Upper lobe of left lung (tissue), 6 donors: ENCODE results near the gene TXNDC15. TPM values are rescaled to one million over a fixed set of nuclear protein-coding genes. Genes with fewer than 3 reads are reported as not detected.
"Not testable (repeated sequence)": the region's sequence is repeated elsewhere in the genome, so short reads cannot be mapped to it uniquely, and the experiment has no call there.

Experiments used
- ATAC-seq, 2 donors: fragments of 200-7000 bp; cut with Tn5 transposase; one replicate each; pipeline ENCODE4 v1.9.1; 2022; ENCODE audit warnings: mild to moderate bottlenecking in 2 of 2, moderate library complexity in 2 of 2; ENCODE audit not compliant: low FRiP score in 2 of 2
- DNase-seq, 2 donors: peaks; one replicate each; pipeline ENCODE4 v3.0.0-alpha.2; 2019 to 2020
- H3K27ac ChIP-seq, 4 donors: fragments of 200-600 bp; sonication (generic); one replicate each; pipeline ENCODE4 v1.5.1; 2016 to 2019
- H3K27me3 ChIP-seq, 4 donors: fragments of 200-600 bp; sonication (generic); one replicate each; pipeline ENCODE4 v1.5.1; 2017 to 2019
- H3K36me3 ChIP-seq, 4 donors: fragments of 200-600 bp; sonication (generic); one replicate each; pipeline ENCODE4 v1.5.1; 2016 to 2019
- H3K4me1 ChIP-seq, 4 donors: fragments of 200-600 bp; sonication (generic); one replicate each; pipeline ENCODE4 v1.5.1; 2018 to 2019
- H3K4me3 ChIP-seq, 4 donors: fragments of 200-600 bp; sonication (generic); one replicate each; pipeline ENCODE4 v1.5.1; 2017 to 2019; ENCODE audit warnings: mild to moderate bottlenecking in 2 of 4, moderate library complexity in 1 of 4
- H3K9me3 ChIP-seq, 4 donors: fragments of 200-600 bp; sonication (generic); one replicate each; pipeline ENCODE4 v1.5.1; 2018 to 2019
- EP300 ChIP-seq, 4 donors: sonication (generic); formaldehyde crosslinking; IDR thresholded peaks; one replicate each; pipeline ENCODE4 v1.5.1; 2017; ENCODE audit warnings: antibody characterized with exemption in 4 of 4, control low read depth in 2 of 4
- POLR2A ChIP-seq, 4 donors: fragments of 450-650 bp; IDR thresholded peaks; one replicate each; pipeline ENCODE4 v1.5.1; 2016 to 2017; ENCODE audit warnings: antibody characterized with exemption in 4 of 4, mild to moderate bottlenecking in 2 of 4
- POLR2AphosphoS5 ChIP-seq, 2 donors: sonication (generic); formaldehyde crosslinking; IDR thresholded peaks; one replicate each; pipeline ENCODE4 v1.5.1; 2017; ENCODE audit warnings: antibody characterized with exemption in 2 of 2
- WGBS, 2 donors: methylation state at CpG; one replicate each; pipeline ENCODE4 v1.1.5; 2017 to 2018; 5-methylcytosine and 5-hydroxymethylcytosine counted together
- total RNA-seq, 6 donors: library from RNA; depleted of rRNA in 4 of 6; stranded (reverse); fragments of >200 nt in 4 of 6; gene quantifications; one replicate each; pipeline versions ENCODE4 v1.1.0 to v1.2.1, GENCODE V29; 2016 to 2021
- TF ChIP-seq, protein P1 (sequence below), 6 experiments: fragments of 450-650 bp in 4 of 6; fragments of 200-600 bp in 2 of 6; sonication (generic) in 2 of 6; IDR thresholded peaks; one replicate each; pipeline ENCODE4 v1.5.1; 2016 to 2019; ENCODE audit warnings: antibody characterized with exemption in 6 of 6
- donor health status: DM: no; HTN: no; CAD: no; lungs with moderate emphysema.
- donor health status: DM: no; HTN: yes; CAD: no; lungs with severe emphysema.

TXNDC15 gene
- total RNA-seq, 6 donors from 2014 or later = 49.6 to 78.4 (median 67.2) TPM

DNA sequence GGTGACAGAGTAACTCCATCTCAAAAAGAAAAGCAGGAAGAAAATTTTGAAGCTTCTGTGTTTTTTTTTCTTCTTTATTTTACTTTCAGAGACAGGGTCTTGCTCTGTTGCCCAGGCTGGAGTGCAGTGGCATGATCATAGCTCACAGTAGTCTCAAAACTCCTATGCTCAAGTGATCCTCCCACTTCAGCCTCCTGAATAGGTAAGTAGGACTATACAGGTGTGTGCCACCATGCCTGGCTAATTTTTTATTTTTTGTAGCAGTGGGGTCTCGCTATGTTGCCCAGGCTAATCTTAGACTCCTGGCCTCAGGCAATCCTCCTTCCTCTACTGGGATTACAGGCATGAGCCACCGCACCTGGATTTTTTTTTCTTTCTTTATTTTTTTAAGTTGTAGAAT, 38.5 kb upstream of the TXNDC15 start:
- Histone ChIP-seq H3K4me1 (peaks cover 0 to 5% (median 2%) of the 10 kb centered on the region in 4 donors), H3K27ac (no peak overlapping the region), H3K4me3 (no peak overlapping the region), H3K27me3 (no peaks in the 10 kb centered on the region), H3K9me3 (no peaks in the 10 kb centered on the region), H3K36me3 (peaks cover 0 to 43% (median 8%) of the 10 kb centered on the region in 4 donors)
- WGBS, 2 donors = 95 to 100% methylated on average over 2 of the region's 2 CpGs
- no peak for DNase-seq
- ATAC-seq = no peak
- no peak for TF ChIP-seq POLR2AphosphoS5 (IDR thresholded peaks at IDR 0.05)
- TF ChIP-seq EP300 (IDR thresholded peaks at IDR 0.05) = no peak
- TF ChIP-seq, protein P1, sequence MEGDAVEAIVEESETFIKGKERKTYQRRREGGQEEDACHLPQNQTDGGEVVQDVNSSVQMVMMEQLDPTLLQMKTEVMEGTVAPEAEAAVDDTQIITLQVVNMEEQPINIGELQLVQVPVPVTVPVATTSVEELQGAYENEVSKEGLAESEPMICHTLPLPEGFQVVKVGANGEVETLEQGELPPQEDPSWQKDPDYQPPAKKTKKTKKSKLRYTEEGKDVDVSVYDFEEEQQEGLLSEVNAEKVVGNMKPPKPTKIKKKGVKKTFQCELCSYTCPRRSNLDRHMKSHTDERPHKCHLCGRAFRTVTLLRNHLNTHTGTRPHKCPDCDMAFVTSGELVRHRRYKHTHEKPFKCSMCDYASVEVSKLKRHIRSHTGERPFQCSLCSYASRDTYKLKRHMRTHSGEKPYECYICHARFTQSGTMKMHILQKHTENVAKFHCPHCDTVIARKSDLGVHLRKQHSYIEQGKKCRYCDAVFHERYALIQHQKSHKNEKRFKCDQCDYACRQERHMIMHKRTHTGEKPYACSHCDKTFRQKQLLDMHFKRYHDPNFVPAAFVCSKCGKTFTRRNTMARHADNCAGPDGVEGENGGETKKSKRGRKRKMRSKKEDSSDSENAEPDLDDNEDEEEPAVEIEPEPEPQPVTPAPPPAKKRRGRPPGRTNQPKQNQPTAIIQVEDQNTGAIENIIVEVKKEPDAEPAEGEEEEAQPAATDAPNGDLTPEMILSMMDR (IDR thresholded peaks at IDR 0.05) = no peak
- TF ChIP-seq POLR2A (IDR thresholded peaks at IDR 0.05) = no peak

DNA sequence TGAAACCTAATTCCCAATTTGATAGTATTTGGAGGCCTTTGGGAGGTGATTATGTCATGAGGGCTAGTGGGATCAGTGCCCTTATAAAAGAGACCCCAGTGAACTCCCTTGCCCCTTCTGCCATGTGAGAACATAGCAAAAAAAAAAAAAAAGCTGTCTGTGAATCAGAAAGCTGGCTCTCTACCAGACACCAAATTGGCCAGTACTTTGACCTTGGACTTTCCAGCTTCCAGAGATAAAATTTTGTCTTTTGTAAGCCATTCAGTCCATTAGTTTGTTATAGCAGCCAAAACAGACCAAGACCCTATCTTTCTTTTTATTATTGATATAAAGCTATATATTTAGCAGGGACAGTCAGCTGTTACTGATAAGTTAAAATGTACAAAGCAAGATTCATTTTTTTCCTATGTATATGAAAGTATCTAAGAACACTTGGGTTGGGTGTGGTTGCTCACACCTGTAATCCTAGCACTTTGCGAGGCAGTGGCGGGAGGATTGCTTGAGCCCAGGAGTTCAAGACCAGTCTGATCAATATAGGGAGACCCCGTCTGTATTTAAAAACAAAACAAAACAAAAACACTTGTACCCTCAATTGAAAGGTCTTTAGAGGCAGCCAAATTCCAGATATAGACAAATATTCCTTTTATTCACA, 36.5 kb upstream of the TXNDC15 start:
- Histone ChIP-seq H3K4me1 (peaks cover 0 to 5% (median 2%) of the 10 kb centered on the region in 4 donors), H3K4me3 (no peak overlapping the region), H3K36me3 (peaks cover 0 to 43% (median 8%) of the 10 kb centered on the region in 4 donors), H3K27ac (no peak overlapping the region), H3K9me3 (no peaks in the 10 kb centered on the region), H3K27me3 (no peaks in the 10 kb centered on the region)
- no peak for ATAC-seq
- TF ChIP-seq, protein P1 (IDR thresholded peaks at IDR 0.05) = no peak
- no peak for TF ChIP-seq EP300 (IDR thresholded peaks at IDR 0.05)
- no peak for TF ChIP-seq POLR2AphosphoS5 (IDR thresholded peaks at IDR 0.05)
- no peak for TF ChIP-seq POLR2A (IDR thresholded peaks at IDR 0.05)
- WGBS, 2 donors = 85 to 93% methylated on average over 3 of the region's 3 CpGs
- no peak for DNase-seq

DNA sequence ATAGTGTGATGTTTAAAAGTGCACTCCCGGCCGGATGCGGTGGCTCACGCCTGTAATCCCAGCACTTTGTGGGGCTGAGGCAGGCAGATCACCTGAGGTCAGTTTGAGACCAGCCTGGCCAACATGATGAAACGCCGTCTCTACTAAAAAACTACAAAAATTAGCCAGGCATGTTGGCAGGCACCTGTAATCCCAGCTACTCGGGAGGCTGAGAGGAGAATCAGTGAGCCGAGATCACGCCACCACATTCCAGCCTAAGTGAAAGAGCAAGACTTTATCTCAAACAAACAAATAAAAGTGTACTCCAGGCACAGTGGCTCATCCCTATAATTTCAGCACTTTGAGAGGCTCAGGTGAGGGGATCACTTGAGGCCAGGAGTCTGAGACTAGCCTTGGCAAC, 35.8 kb upstream of the TXNDC15 start:
- H3K27me3 ChIP-seq, H3K4me1 ChIP-seq, H3K4me3 ChIP-seq, H3K27ac ChIP-seq, H3K9me3 ChIP-seq: not testable (repeated sequence)
- ATAC-seq (peak; percentile 31 to 77), DNase-seq (peak in 1 of 2 donors; percentile 28)
- WGBS, 2 donors = 77 to 83% methylated on average over 9 of the region's 9 CpGs
- H3K36me3 ChIP-seq = peaks cover 0 to 42% (median 8%) of the 10 kb centered on the region in 4 donors

DNA sequence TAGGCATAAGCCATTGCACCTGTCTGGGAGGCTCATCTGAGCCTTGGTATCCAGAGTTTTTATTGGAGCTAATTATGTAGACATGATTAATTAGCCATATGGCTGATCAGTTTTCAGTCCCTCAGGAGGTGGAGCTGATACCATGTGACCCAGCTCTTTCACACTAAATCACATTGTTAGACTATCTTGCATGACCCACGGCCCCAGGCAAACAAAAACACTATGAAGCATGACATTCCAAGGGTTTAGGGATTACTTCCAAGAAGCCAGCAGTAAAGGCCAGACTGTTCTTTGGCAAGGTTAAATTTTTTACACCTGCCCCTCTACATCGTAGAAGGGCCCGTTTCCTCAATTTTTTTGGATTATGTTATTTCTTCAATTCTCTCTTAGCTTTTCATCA, 33.4 kb upstream of the TXNDC15 start:
- H3K36me3 ChIP-seq = peaks cover 0 to 30% (median 3%) of the 10 kb centered on the region in 4 donors
- DNase-seq (no peak), ATAC-seq (no peak)
- TF ChIP-seq, protein P1 (IDR thresholded peaks at IDR 0.05) = no peak
- TF ChIP-seq POLR2A (IDR thresholded peaks at IDR 0.05) = no peak
- no peak for TF ChIP-seq POLR2AphosphoS5 (IDR thresholded peaks at IDR 0.05)
- TF ChIP-seq EP300 (IDR thresholded peaks at IDR 0.05) = no peak
- H3K4me1 ChIP-seq = peaks cover 5 to 9% (median 8%) of the 10 kb centered on the region in 4 donors
- no peaks in the 10 kb centered on the region for H3K9me3 ChIP-seq
- H3K27ac ChIP-seq = no peak overlapping the region
- WGBS, 2 donors = 80 to 92% methylated on average over 3 of the region's 3 CpGs
- H3K27me3 ChIP-seq = no peaks in the 10 kb centered on the region
- H3K4me3 ChIP-seq = no peak overlapping the region

DNA sequence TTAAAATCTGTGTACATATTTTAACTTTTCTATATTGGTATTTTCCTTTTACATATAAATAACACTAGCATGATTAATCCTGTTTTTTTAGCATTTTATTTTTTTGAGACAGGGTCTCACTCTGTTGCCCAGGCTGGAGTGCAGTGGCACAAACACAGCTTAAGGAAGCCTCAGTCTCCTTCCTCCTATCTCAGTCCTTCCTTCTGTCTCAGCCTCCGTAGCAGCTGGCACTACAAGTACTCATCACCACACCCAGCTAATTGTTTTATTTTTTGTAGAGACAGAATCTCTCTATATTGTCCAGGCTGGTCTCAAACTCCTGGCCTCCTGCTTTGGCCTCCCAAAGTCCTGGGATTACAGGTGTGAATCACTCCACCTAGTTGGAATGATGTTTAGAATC, 29.9 kb upstream of the TXNDC15 start:
- no peak for ATAC-seq
- TF ChIP-seq POLR2A (IDR thresholded peaks at IDR 0.05) (no peak), EP300 (IDR thresholded peaks at IDR 0.05) (no peak), POLR2AphosphoS5 (IDR thresholded peaks at IDR 0.05) (no peak)
- TF ChIP-seq, protein P1 (IDR thresholded peaks at IDR 0.05) = no peak
- H3K4me1 ChIP-seq = peaks cover 22 to 35% (median 28%) of the 10 kb centered on the region in 4 donors
- 71 to 81% methylated on average over 1 of the region's 1 CpG for WGBS, 2 donors
- peaks cover 0 to 16% (median 2%) of the 10 kb centered on the region in 4 donors for H3K36me3 ChIP-seq
- H3K9me3 ChIP-seq = no peaks in the 10 kb centered on the region
- H3K4me3 ChIP-seq = no peak overlapping the region
- no peak overlapping the region for H3K27ac ChIP-seq
- DNase-seq = no peak
- H3K27me3 ChIP-seq = no peaks in the 10 kb centered on the region
